Panc1 (cell line): ENCODE measurements around the gene MAP3K4. TPM values are rescaled to one million over a fixed set of nuclear protein-coding genes. Genes with fewer than 3 reads are reported as not detected.

ENCODE experiments used
- ATAC-seq: fragments of 200-7000 bp; cut with Tn5 transposase; 2 replicates; pipeline ENCODE4 v1.9.1; 2020; ENCODE audit warnings: mild to moderate bottlenecking, moderate library complexity
- BruUV-seq: library from RNA; stranded (reverse); fragments of 400-500 nt; replicated peaks from 2 replicates; lab custom pipeline; 2021; lab: Mats Ljungman, UMichigan
- CTCF ChIA-PET: fragments of 300-600 bp; sonication (Branson Sonifier 250); formaldehyde crosslinking; loops from one replicate; lab custom pipeline; 2022; ENCODE audit warnings: antibody characterized with exemption; lab: Charles Lee
- POLR2A ChIA-PET: fragments of 300-600 bp; sonication (Branson Sonifier 250); formaldehyde crosslinking; loops from one replicate; lab custom pipeline; 2022; ENCODE audit warnings: antibody characterized with exemption; lab: Charles Lee
- DNase-seq: peaks from one replicate; pipeline ENCODE4 v3.0.0-alpha.2; 2010; ENCODE audit warnings: low read depth, low spot score
- H3K27ac ChIP-seq: 2 replicates; pipeline ENCODE4 v1.5.1; 2011; ENCODE audit warnings: mild to moderate bottlenecking, low read length, inconsistent platforms
- H3K27me3 ChIP-seq: fragments of 200-500 bp; sonication (Bioruptor generic); 2 replicates; pipeline ENCODE4 v1.6.0; 2014; ENCODE audit warnings: low read length, inconsistent platforms; ENCODE audit not compliant: control insufficient read depth, insufficient read depth
- H3K36me3 ChIP-seq: fragments of 200-500 bp; sonication (Bioruptor generic); 2 replicates; pipeline ENCODE4 v1.5.1; 2014; ENCODE audit warnings: inconsistent platforms, mild to moderate bottlenecking, low read length, moderate library complexity; ENCODE audit not compliant: control insufficient read depth, insufficient read depth
- H3K4me1 ChIP-seq: 2 replicates; pipeline ENCODE4 v1.5.1; 2011; ENCODE audit warnings: inconsistent platforms, mild to moderate bottlenecking, low read length, moderate library complexity; ENCODE audit not compliant: control insufficient read depth, insufficient read depth
- H3K4me3 ChIP-seq, 2 experiments: 2 replicates each; pipeline ENCODE4 v1.5.1; 2011 to 2012; ENCODE audit warnings: low read depth in 2 of 2, low read length in 2 of 2, mild to moderate bottlenecking in 2 of 2, inconsistent platforms in 1 of 2, moderate library complexity in 1 of 2
- H3K9me3 ChIP-seq: fragments of 200-500 bp; sonication (Bioruptor generic); 2 replicates; pipeline ENCODE4 v1.5.1; 2014; ENCODE audit warnings: low read depth, mild to moderate bottlenecking, inconsistent platforms, low read length, moderate library complexity; ENCODE audit not compliant: control insufficient read depth, insufficient read depth
- POLR2AphosphoS5 ChIP-seq: IDR thresholded peaks from 2 replicates; pipeline ENCODE4 v1.6.1; 2012; ENCODE audit warnings: mild to moderate bottlenecking, low read depth, low read length, moderate library complexity
- REST ChIP-seq, 2 experiments: IDR thresholded peaks; 2 replicates each; pipeline ENCODE4 v1.6.1; 2011 to 2012; ENCODE audit warnings: low read depth in 2 of 2, control low read depth in 1 of 2, low read length in 1 of 2, mild to moderate bottlenecking in 1 of 2, moderate library complexity in 1 of 2; ENCODE audit not compliant: insufficient read depth in 1 of 2
- SIN3A ChIP-seq: IDR thresholded peaks from 2 replicates; pipeline ENCODE4 v1.6.1; 2012; ENCODE audit warnings: low read depth, mild to moderate bottlenecking, low read length, moderate library complexity, borderline replicate concordance; ENCODE audit not compliant: insufficient read depth
- TCF7L2 ChIP-seq: IDR thresholded peaks from 2 replicates; pipeline ENCODE4 v1.6.1; 2011; ENCODE audit warnings: mild to moderate bottlenecking, low read depth, low read length, inconsistent platforms
- in situ Hi-C: cut with HindIII; loops from 2 replicates; pipeline ENCODE4 v1.10.0; 2016; ENCODE audit warnings: low sequenced_read_pairs, low pct_unique_long_range_greater_than_20kb
- intact Hi-C: fragments of 100-400 bp; cut with micrococcal nuclease; formaldehyde crosslinking; loops from one replicate; pipeline ENCODE4 v1.10.0; 2022; ENCODE audit not compliant: unreplicated experiment
- total RNA-seq: library from RNA; stranded (reverse); gene quantifications from one replicate; pipeline ENCODE4 v1.2.1, GENCODE V29; 2021; ENCODE audit not compliant: unreplicated experiment
- TF ChIP-seq, protein P1 (sequence below): fragments of 450-650 bp; IDR thresholded peaks from 2 replicates; pipeline ENCODE4 v1.5.1; 2017; ENCODE audit warnings: mild to moderate bottlenecking

MAP3K4 gene
- total RNA-seq, 1 experiment from 2014 or later = 49.3 TPM

DNA sequence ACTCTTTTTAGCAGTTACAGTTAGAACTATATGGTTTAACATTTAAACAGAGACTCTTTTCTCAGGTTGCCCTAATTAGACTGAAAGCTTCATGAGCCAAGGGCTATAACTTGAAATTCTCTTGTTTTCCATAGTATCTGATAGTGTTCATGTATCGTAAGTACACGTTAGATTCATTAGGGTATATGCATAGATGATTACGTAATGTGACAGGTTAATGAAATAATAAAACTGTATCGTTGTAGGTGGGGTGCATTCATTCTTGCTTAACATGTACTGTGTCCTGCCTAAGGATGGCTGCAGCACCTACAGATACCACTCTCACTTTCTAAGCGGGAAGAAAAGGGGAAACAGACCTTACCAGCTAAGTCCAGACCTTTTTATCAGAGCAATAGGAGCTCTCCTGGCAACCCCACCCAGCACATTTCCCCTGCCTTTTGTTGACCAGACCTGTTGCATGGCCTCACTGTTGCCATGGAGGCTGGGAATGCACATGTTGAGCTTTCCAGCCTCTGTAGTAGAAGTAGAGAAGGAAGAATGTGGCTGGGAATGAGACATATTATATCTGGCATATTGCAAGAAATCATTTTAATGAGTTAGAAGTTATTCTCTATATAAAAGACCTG is 83.0 kb downstream of the MAP3K4 start:
- Histone ChIP-seq H3K27me3 (no peaks in the 10 kb centered on the region), H3K9me3 (no peaks in the 10 kb centered on the region), H3K36me3 (no peaks in the 10 kb centered on the region), H3K27ac (no peak overlapping the region), H3K4me3 (no peak overlapping the region), H3K4me1 (no peaks in the 10 kb centered on the region)
- in situ Hi-C loops = no loop called here
- TF ChIP-seq REST (IDR thresholded peaks at IDR 0.05; ENCODE audit: insufficient read depth in 1 of 2, low read depth in 2 of 2, low read length in 1 of 2) (no peak), SIN3A (no peak), POLR2AphosphoS5 (no peak), TCF7L2 (no peak)
- TF ChIP-seq, protein P1, sequence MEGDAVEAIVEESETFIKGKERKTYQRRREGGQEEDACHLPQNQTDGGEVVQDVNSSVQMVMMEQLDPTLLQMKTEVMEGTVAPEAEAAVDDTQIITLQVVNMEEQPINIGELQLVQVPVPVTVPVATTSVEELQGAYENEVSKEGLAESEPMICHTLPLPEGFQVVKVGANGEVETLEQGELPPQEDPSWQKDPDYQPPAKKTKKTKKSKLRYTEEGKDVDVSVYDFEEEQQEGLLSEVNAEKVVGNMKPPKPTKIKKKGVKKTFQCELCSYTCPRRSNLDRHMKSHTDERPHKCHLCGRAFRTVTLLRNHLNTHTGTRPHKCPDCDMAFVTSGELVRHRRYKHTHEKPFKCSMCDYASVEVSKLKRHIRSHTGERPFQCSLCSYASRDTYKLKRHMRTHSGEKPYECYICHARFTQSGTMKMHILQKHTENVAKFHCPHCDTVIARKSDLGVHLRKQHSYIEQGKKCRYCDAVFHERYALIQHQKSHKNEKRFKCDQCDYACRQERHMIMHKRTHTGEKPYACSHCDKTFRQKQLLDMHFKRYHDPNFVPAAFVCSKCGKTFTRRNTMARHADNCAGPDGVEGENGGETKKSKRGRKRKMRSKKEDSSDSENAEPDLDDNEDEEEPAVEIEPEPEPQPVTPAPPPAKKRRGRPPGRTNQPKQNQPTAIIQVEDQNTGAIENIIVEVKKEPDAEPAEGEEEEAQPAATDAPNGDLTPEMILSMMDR = no peak
- BruUV-seq = no TSS peak
- intact Hi-C loops = no loop called here
- ATAC-seq (no peak), DNase-seq (no peak)
- POLR2A ChIA-PET = no interaction called here
- CTCF ChIA-PET = no interaction called here

DNA sequence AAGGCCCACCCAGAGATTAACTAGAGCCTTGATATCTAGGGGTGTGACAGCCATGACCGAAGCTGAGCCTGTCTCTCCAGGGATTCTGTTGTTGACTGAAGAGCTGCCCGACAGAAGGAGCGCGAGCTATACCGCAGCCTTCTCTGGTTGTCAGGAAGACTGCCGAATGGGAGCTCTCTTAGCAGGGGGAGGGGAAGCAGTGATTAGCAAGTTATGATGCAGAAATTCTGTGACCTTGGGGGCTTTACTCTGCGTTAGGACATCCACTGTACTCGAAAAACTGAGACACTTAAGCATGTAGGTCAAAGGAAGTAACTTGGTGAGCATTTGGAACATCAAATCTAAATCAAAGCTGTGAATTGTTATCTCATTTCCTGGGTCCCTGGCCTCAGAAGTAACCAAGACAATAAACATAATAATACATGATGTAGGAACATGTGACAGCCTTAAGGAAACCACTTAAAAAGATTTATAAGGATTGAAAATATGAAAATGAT is 84.7 kb downstream of the MAP3K4 start:
- ChIA-PET POLR2A (no interaction called here), CTCF (no interaction called here)
- intact Hi-C loops (no loop called here), in situ Hi-C loops (no loop called here)
- ATAC-seq = no peak
- Histone ChIP-seq H3K4me1 (no peaks in the 10 kb centered on the region), H3K27me3 (no peaks in the 10 kb centered on the region), H3K9me3 (no peaks in the 10 kb centered on the region), H3K4me3 (no peak overlapping the region), H3K27ac (no peak overlapping the region), H3K36me3 (no peaks in the 10 kb centered on the region)
- TF ChIP-seq TCF7L2 (no peak), REST (IDR thresholded peaks at IDR 0.05; ENCODE audit: insufficient read depth in 1 of 2, low read depth in 2 of 2, low read length in 1 of 2) (no peak), POLR2AphosphoS5 (no peak), SIN3A (no peak)
- TF ChIP-seq, protein P1 = no peak
- no peak for DNase-seq
- BruUV-seq = no TSS peak
